Muscle layer of colon (tissue), 2 donors: Measurements from ENCODE around the gene WT1.

ENCODE experiments used
- H3K27ac ChIP-seq: one replicate; pipeline ENCODE4 v1.7.0; 2013; ENCODE audit warnings: low read depth, mild to moderate bottlenecking, low read length, moderate library complexity
- H3K27me3 ChIP-seq, 2 donors: one replicate each; pipeline ENCODE4 v1.7.0; 2013; ENCODE audit warnings: low read length in 2 of 2, mild to moderate bottlenecking in 2 of 2; ENCODE audit not compliant: insufficient read depth in 2 of 2, control insufficient read depth in 1 of 2
- H3K36me3 ChIP-seq: one replicate; pipeline ENCODE4 v1.7.0; 2013; ENCODE audit warnings: mild to moderate bottlenecking, low read length; ENCODE audit not compliant: insufficient read depth
- H3K4me1 ChIP-seq: one replicate; pipeline ENCODE4 v1.7.0; 2013; ENCODE audit warnings: mild to moderate bottlenecking, low read length; ENCODE audit not compliant: insufficient read depth
- H3K4me3 ChIP-seq, 2 donors: one replicate each; pipeline ENCODE4 v1.7.0; 2013; ENCODE audit warnings: low read length in 2 of 2, low read depth in 1 of 2, mild to moderate bottlenecking in 1 of 2, moderate library complexity in 1 of 2
- H3K9ac ChIP-seq: one replicate; pipeline ENCODE4 v1.7.0; 2013; ENCODE audit warnings: low read length
- H3K9me3 ChIP-seq: one replicate; pipeline ENCODE4 v1.7.0; 2013; ENCODE audit warnings: mild to moderate bottlenecking, low read length
- donor health status: abdominal sarcoma.
- donor health status: Adenocarcinoma of cecum.

Gene WT1

GRCh38 chr11:32340181-32340580, 95.2 kb downstream of the WT1 start:
- Histone ChIP-seq H3K4me3 (no peak overlapping the region), H3K36me3 (no peaks in the 10 kb centered on the region), H3K27me3 (no peaks in the 10 kb centered on the region), H3K9me3 (no peaks in the 10 kb centered on the region), H3K27ac (no peak overlapping the region), H3K9ac (no peak overlapping the region), H3K4me1 (no peaks in the 10 kb centered on the region)
